ENCODE data around the gene FBXL17.
"Not testable (repeated sequence)": the region's sequence is repeated elsewhere in the genome, so short reads cannot be mapped to it uniquely, and the experiment has no call there.

The FBXL17 gene

GRCh38 chr5:108297042-108297601, 84.8 kb downstream of the FBXL17 start:
- no peak for DNase-seq

DNA sequence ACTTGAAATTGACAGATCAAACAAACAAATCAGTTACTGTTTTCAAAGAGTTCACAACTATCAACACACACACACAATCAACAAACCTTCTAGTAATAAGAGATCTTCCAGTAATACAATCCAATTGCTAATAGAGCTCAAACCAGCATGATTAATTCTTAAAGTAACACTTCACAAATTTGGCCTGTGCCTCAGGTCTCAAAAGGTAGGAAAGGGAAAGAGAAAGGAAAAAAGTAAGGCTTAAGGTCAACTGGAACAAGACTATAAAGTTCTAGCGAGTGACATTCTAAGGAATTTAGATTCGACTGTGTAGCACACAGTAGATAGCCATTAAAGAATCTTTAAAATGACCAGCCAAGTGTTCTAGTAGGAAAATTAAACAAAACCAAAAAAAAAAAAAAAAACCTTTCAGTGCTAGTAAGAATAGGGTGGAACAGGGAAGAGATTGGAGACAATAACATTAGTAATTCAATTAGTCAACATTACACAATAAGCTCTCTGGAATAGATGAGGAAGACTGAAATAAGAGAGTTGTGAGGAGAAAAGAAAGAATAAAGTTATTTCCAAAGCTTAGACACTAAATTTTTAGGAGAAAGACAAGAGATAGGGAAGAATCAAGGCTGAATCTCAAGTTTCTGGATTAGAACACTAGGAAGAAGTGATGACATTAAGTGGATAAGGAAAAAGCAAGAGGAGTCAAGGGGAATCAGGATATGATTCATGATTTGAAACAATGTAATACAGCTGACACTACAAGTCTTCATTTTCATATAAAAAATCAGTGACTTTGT, 86.1 kb downstream of the FBXL17 start:
- no peak for DNase-seq

- no peak for DNase-seq
These were observed 100.8 kb downstream of the FBXL17 start for GRCh38 chr5:108280960-108281569.

DNA sequence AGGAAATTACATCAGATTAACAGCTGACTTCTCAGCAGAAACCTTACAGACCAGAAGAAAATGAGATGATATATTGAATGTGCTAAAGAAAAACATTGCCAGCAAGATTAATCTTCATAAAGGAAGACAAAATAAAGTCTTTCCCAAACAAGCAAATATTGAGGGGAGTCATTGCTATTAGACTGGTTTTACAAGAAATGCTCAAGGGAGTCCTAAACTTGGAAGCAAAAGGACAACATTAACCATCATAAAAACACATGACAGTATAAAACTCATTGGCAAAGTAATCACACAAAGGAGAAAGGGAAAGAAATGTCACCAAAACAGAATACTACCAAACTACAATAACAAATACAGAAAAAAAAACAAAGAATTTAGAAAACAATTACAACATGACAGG, 101.7 kb downstream of the FBXL17 start:
- no peak for DNase-seq

DNA sequence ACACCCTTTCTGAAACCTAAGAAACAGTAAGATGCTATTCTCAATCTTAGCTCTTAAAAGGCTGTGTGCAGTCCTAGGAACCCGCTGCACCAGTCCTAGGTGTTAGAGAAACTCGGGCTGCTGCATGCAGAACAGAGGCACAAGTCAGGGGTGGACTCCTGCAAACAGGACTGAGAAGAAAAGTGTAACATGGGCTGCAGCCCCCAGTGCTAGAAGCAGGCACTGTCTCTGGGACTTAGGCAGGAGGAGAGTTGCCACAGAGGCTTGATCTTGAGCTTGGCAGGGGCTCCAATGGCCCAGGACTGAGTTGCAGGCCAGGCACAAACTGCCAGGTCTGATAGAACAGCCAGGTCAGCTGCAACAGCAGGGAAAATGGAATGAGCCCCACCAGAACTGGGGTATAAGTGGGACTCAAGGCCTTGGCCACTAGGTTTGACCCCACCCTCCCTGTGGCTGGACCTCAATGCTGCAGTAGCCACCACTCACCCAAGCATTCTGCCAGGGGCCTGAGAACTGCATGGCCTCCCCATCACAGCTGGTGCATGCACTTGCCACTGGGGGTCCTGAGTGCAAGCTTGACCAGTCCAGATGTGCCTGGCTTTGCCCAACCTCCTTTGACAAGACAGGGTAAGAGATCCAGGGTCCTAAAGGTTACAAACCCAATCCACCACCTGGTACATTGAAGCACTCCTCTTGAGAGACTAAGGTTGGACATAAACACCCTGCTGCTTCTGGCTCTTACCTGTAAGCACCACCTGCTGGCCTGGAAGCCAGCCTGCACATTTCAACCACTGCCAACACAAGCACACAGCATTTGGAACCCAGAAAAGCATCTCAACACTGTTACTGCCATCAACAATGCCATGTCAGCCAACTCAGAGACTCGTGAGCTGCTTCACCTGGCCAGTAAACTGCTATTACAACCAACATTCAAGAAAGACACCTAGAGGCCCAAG, 103.3 kb downstream of the FBXL17 start:
- DNase-seq = no peak

- DNase-seq = no peak
These were observed 105.5 kb downstream of the FBXL17 start for GRCh38 chr5:108276187-108277050.

DNA sequence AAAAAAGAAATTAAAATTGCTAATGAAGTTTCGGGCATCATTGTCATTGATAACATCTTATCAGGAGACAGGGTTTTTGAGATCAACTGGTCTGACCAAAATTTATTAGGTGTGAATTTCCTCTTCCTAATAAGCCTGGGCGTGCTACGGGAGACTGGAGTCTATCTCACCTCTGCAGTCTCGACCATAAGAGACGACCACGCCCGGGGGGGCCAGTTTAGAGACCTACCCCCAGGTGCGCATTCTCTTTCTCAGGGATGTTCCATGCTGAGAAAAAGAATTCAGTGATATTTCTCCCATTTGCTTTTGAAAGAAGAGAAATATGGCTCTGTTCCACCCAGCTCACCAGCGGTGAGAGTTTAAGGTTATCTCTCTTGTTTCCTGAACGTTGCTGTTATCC, 107.8 kb downstream of the FBXL17 start:
- DNase-seq = not testable (repeated sequence)

GRCh38 chr5:108271127-108271526, 110.8 kb downstream of the FBXL17 start:
- no peak for DNase-seq

- DNase-seq = no peak
These were observed 115.7 kb downstream of the FBXL17 start for GRCh38 chr5:108266242-108266641.

- no peak for DNase-seq
These were observed 117.4 kb downstream of the FBXL17 start for GRCh38 chr5:108264533-108264932.

GRCh38 chr5:108263338-108263737, 118.6 kb downstream of the FBXL17 start:
- no peak for DNase-seq

GRCh38 chr5:108260858-108261170, 121.1 kb downstream of the FBXL17 start:
- no peak for DNase-seq

- peak; percentile 53 to 63 for DNase-seq
These were observed 121.6 kb downstream of the FBXL17 start for GRCh38 chr5:108260117-108260857.

GRCh38 chr5:108259306-108259705, 122.6 kb downstream of the FBXL17 start:
- no peak for DNase-seq

GRCh38 chr5:108257996-108258395, 123.9 kb downstream of the FBXL17 start:
- no peak for DNase-seq

DNA sequence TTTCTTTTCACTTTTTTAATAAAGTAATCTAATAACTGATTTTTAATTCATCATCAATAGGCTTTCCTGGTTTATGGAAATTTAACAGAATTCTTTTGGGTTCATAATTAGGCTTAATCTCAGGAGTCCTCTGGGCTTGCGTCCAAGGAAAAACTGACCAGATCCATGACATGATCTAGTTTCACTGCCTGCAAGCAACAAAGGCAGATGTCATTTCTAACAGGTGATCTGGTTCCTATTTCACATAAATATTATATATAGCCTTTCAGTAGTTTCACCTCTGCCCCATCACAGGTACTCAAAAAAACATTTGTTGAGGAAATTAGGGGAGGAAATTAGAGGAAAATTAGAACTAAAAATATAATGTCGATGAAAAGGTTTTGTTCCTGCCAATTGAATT, 126.4 kb downstream of the FBXL17 start:
- no peak for DNase-seq

DNA sequence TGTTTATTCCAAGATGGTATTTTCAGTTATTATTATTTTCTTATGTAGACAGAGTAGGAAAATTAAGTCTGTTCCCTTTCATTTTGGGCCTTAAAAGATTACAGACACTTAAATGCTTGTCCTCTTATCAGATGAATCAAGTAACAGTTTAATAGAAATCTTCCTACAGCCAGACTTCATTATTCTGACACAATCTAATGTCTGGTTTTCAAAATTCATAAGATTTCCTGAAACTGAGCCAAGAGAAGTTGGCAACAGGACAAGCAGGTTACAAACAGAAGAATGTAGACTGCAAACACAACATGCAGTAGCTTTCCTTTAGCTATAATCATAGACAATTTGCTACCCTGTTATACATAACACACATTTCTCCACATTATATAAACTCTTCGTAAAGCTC, 130.5 kb downstream of the FBXL17 start:
- DNase-seq = no peak

DNA sequence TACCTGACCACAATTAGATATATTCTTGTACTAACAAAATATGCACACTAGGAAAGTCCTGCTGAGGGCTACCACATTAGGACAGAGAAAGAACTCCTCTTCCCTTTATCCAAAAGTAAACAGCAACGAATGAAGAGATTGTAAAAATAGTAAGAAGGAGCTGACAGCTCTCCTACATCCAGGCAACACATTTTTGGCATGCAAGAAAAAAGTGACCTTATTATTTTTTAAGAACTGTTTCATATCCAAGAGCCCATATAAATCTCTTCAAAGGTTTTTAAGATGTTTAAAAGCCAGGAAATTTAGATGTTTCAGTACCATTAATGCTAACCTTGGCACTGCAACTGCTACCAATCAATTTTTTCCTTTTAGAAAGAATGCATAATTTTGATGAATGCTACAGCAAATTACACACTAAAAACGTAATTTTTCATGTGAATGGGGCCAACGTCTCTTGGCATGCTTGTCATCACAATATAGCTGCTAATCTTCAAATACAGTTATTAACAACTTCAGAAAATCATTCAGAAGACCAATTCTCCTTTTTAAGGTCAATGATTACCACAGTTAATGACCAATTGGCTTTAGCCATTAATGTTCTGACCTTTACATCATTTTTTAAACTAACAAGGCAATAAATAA, 132.0 kb downstream of the FBXL17 start:
- no peak for DNase-seq

- no peak for DNase-seq
These were observed 132.7 kb downstream of the FBXL17 start for GRCh38 chr5:108249095-108249784.

Data from activated CD4-positive, alpha-beta T cell treated with anti-CD3 and anti-CD28 coated beads for 4 hours (primary cell).